OCI-LY1 (cell line): ENCODE results near the gene SIGLEC6.

Experiments used
- H2AFZ ChIP-seq: fragments of 200-600 bp; sonication (generic), shearing (Covaris generic); 2 replicates; pipeline ENCODE4 v1.6.0; 2014; ENCODE audit warnings: antibody characterized with exemption, mild to moderate bottlenecking, low read length
- H3F3A ChIP-seq: fragments of 200-600 bp; sonication (generic), shearing (Covaris generic); 2 replicates; pipeline ENCODE4 v1.6.0; 2014; ENCODE audit warnings: mild to moderate bottlenecking, antibody characterized with exemption, low read length, moderate library complexity; ENCODE audit not compliant: insufficient read depth
- H3K27ac ChIP-seq: fragments of 200-600 bp; sonication (generic); 2 replicates; pipeline ENCODE4 v1.5.1; 2014; ENCODE audit warnings: low read length, mixed run types, mild to moderate bottlenecking, low read depth; ENCODE audit not compliant: poor library complexity, severe bottlenecking
- H3K27me3 ChIP-seq: fragments of 200-600 bp; sonication (generic); 2 replicates; pipeline ENCODE4 v1.6.0; 2014; ENCODE audit warnings: antibody characterized with exemption, mild to moderate bottlenecking, low read length, moderate library complexity; ENCODE audit not compliant: insufficient read depth
- H3K36me3 ChIP-seq: fragments of 200-600 bp; sonication (generic); 2 replicates; pipeline ENCODE4 v1.6.1; 2014; ENCODE audit warnings: mild to moderate bottlenecking, antibody characterized with exemption, low read length, moderate library complexity, mixed read lengths; ENCODE audit not compliant: insufficient read depth
- H3K4me1 ChIP-seq: fragments of 200-600 bp; sonication (generic); 2 replicates; pipeline ENCODE4 v1.5.1; 2014; ENCODE audit warnings: mild to moderate bottlenecking, low read length, moderate library complexity; ENCODE audit not compliant: insufficient read depth, severe bottlenecking
- H3K4me2 ChIP-seq: fragments of 200-600 bp; sonication (generic), shearing (Covaris generic); 2 replicates; pipeline ENCODE4 v1.6.1; 2014; ENCODE audit warnings: low read length
- H3K4me3 ChIP-seq: fragments of 200-600 bp; sonication (generic); 2 replicates; pipeline ENCODE4 v1.5.1; 2014; ENCODE audit warnings: low read length, low read depth, mild to moderate bottlenecking, mixed read lengths; ENCODE audit not compliant: poor library complexity, severe bottlenecking
- H3K79me2 ChIP-seq: fragments of 200-600 bp; shearing (Covaris generic); 2 replicates; pipeline ENCODE4 v1.6.1; 2016; ENCODE audit warnings: mixed run types, low read length, mixed read lengths; ENCODE audit not compliant: insufficient read depth
- H3K9ac ChIP-seq: fragments of 200-600 bp; sonication (generic), shearing (Covaris generic); 2 replicates; pipeline ENCODE4 v1.6.1; 2014; ENCODE audit warnings: mild to moderate bottlenecking, low read length, mixed read lengths
- H3K9me2 ChIP-seq: fragments of 200-600 bp; sonication (generic), shearing (Covaris generic); 2 replicates; pipeline ENCODE4 v1.6.1; 2014; ENCODE audit warnings: low read depth, mild to moderate bottlenecking, low read length, mixed read lengths
- H3K9me3 ChIP-seq: fragments of 200-600 bp; shearing (Covaris generic); 2 replicates; pipeline ENCODE4 v1.6.1; 2014; ENCODE audit warnings: low read length, mixed read lengths
- H4K20me1 ChIP-seq: fragments of 200-600 bp; sonication (generic), shearing (Covaris generic); 2 replicates; pipeline ENCODE4 v1.6.0; 2016; ENCODE audit warnings: mild to moderate bottlenecking, low read length; ENCODE audit not compliant: insufficient read depth
- EZH2 ChIP-seq: fragments of 200-600 bp; sonication (generic), shearing (Covaris generic); IDR thresholded peaks from 2 replicates; pipeline ENCODE4 v1.8.0; 2017; ENCODE audit warnings: borderline replicate concordance, mixed run types, mild to moderate bottlenecking, antibody characterized with exemption, low read length, moderate library complexity, mixed read lengths
- TF ChIP-seq, protein P1 (sequence below): fragments of 200-600 bp; sonication (generic), shearing (Covaris generic); IDR thresholded peaks from 2 replicates; pipeline ENCODE4 v1.5.1; 2017; ENCODE audit warnings: mild to moderate bottlenecking, antibody characterized with exemption, low read length, moderate library complexity, mixed read lengths

Gene SIGLEC6

DNA sequence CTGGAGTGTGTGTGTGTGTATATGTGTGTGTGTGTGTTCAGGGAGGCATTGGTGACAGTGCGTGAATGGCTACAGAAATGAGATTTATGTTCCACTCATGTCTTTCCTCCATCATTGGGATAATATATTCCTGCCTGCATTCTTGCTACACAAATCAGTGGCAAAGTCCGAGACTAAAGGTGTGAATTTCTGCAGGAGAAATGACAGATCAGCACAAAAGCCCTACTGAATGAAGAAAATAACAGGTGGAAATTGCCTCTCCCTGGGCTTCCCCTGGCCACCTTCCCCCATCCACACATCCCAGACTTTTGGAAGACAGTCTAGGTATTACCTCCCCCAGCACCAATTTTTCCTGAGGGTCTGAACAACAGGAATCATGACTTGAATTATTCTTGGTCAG lies 10.1 kb downstream of the SIGLEC6 start:
- Histone ChIP-seq H3K9ac (no peak overlapping the region), H3K4me3 (no peak overlapping the region), H3K79me2 (no peaks in the 10 kb centered on the region), H3K36me3 (no peaks in the 10 kb centered on the region), H3K27ac (no peak overlapping the region), H3K9me3 (no peaks in the 10 kb centered on the region), H3F3A (no peaks in the 10 kb centered on the region), H2AFZ (no peak overlapping the region), H3K9me2 (no peaks in the 10 kb centered on the region), H3K27me3 (no peaks in the 10 kb centered on the region), H3K4me1 (no peaks in the 10 kb centered on the region), H3K4me2 (no peak overlapping the region), H4K20me1 (no peaks in the 10 kb centered on the region)
- TF ChIP-seq, protein P1, sequence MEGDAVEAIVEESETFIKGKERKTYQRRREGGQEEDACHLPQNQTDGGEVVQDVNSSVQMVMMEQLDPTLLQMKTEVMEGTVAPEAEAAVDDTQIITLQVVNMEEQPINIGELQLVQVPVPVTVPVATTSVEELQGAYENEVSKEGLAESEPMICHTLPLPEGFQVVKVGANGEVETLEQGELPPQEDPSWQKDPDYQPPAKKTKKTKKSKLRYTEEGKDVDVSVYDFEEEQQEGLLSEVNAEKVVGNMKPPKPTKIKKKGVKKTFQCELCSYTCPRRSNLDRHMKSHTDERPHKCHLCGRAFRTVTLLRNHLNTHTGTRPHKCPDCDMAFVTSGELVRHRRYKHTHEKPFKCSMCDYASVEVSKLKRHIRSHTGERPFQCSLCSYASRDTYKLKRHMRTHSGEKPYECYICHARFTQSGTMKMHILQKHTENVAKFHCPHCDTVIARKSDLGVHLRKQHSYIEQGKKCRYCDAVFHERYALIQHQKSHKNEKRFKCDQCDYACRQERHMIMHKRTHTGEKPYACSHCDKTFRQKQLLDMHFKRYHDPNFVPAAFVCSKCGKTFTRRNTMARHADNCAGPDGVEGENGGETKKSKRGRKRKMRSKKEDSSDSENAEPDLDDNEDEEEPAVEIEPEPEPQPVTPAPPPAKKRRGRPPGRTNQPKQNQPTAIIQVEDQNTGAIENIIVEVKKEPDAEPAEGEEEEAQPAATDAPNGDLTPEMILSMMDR, result no peak
- no peak for TF ChIP-seq EZH2

DNA sequence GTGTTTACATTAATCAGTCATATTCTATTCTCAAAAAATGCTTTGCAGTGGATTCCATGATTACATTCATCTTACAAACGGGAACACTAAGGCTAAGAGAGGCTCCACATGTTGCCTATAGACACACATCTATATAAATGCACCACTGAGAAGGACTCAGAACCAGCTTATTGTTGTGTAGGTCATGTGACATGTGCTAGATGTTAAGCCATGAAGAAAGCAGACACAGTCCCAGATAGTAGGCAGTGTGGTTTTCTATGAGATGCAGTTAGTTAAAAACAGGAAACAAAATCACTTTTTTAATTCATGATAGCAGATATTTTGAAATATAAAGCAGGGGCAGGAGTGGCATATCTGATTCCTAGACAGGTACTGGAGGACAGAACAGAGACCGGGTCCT lies 10.7 kb downstream of the SIGLEC6 start:
- Histone ChIP-seq H2AFZ (no peak overlapping the region), H3K9ac (no peak overlapping the region), H3K27me3 (no peaks in the 10 kb centered on the region), H3K4me2 (no peak overlapping the region), H3K4me3 (no peak overlapping the region), H4K20me1 (no peaks in the 10 kb centered on the region), H3F3A (no peaks in the 10 kb centered on the region), H3K9me2 (no peaks in the 10 kb centered on the region), H3K4me1 (no peaks in the 10 kb centered on the region), H3K27ac (no peak overlapping the region), H3K79me2 (no peaks in the 10 kb centered on the region), H3K9me3 (no peaks in the 10 kb centered on the region), H3K36me3 (no peaks in the 10 kb centered on the region)
- TF ChIP-seq EZH2, result no peak
- TF ChIP-seq, protein P1, result no peak

DNA sequence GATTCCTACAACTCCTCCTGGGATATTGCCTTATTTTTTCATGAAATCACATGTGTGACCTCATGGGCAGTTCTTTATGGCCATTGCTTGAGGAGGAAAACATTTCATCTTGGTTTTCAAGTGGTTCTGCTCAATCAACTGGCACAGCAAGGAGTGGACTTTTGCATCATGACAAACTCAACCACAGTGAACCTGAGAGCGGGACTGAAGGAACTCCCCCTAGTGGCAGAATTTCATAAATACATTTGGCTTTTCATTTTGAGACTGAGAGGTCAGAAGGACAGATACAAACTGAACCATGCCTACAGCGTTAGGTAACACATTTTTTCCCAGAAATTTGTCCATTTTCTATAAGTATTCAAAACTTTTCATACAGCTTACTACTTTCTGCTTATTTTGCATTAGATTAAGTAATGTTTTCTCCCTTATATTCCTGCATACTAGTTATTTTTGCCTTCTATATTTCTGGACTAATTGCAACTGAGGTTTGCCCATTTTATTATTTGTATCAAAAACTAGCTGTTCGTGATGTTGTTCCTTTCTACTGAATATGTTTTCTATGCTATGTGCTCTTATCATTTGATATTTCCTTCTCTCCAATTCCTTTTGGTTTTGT lies 16.5 kb downstream of the SIGLEC6 start:
- Histone ChIP-seq H3K9me3 (no peaks in the 10 kb centered on the region), H2AFZ (no peak overlapping the region), H3F3A (no peaks in the 10 kb centered on the region)

More for the DNA sequence above, 16.5 kb downstream of the SIGLEC6 start:
- H3K4me1 ChIP-seq, result no peaks in the 10 kb centered on the region
- no peak overlapping the region for H3K4me3 ChIP-seq
- no peaks in the 10 kb centered on the region for H3K36me3 ChIP-seq
- TF ChIP-seq, protein P1, result peak; percentile 74
- no peak for TF ChIP-seq EZH2
- H3K9me2 ChIP-seq, result no peaks in the 10 kb centered on the region
- H4K20me1 ChIP-seq, result no peaks in the 10 kb centered on the region
- no peaks in the 10 kb centered on the region for H3K79me2 ChIP-seq
- H3K27me3 ChIP-seq, result no peaks in the 10 kb centered on the region
- no peak overlapping the region for H3K27ac ChIP-seq
- no peak overlapping the region for H3K4me2 ChIP-seq
- H3K9ac ChIP-seq, result no peak overlapping the region
